ENCODE measurements around the gene EML5. TPM values are rescaled to one million over a fixed set of nuclear protein-coding genes. Genes with fewer than 3 reads are reported as not detected.
"Not testable (repeated sequence)": the region's sequence is repeated elsewhere in the genome, so short reads cannot be mapped to it uniquely, and the experiment has no call there.

EML5 gene
- total and polyA plus RNA-seq, 9 donors: 0.38 to 1.7 (median 0.85) TPM

GRCh38 chr14:88829188-88829587 lies 36.4 kb upstream of the EML5 start:
- peaks cover 2% of the 10 kb centered on the region for H3K36me3 ChIP-seq (ENCODE audit: control insufficient read depth, insufficient read depth, low read length)
- no CpG with 5 or more reads among the region's 3 CpGs for WGBS (ENCODE audit: insufficient coverage)

GRCh38 chr14:88825503-88825902 lies 32.8 kb upstream of the EML5 start:
- Histone ChIP-seq H3K4me3 (ENCODE audit: low read length) (no peak overlapping the region), H3K4me1 (ENCODE audit: control insufficient read depth, insufficient read depth, low read length) (peaks cover 9% of the 10 kb centered on the region), H3K36me3 (ENCODE audit: control insufficient read depth, insufficient read depth, low read length) (no peaks in the 10 kb centered on the region), H3K27me3 (ENCODE audit: control insufficient read depth, insufficient read depth, low read length) (peaks cover 2% of the 10 kb centered on the region), H3K9me3 (replicated peaks; ENCODE audit: control insufficient read depth, low read depth, low read length) (no peaks in the 10 kb centered on the region), H3K27ac (ENCODE audit: low read length) (no peak overlapping the region)
- DNase-seq: no peak
- 89% methylated on average over 7 of the region's 9 CpGs for WGBS (ENCODE audit: insufficient coverage)

More at GRCh38 chr14:88829188-88829587, 36.4 kb upstream of the EML5 start:
- no peaks in the 10 kb centered on the region for H3K27me3 ChIP-seq (ENCODE audit: control insufficient read depth, insufficient read depth, low read length)
- no peak overlapping the region for H3K4me3 ChIP-seq (ENCODE audit: low read length)
- peaks cover 7% of the 10 kb centered on the region for H3K4me1 ChIP-seq (ENCODE audit: control insufficient read depth, insufficient read depth, low read length)
- H3K27ac ChIP-seq (ENCODE audit: low read length): no peak overlapping the region
- H3K9me3 ChIP-seq (replicated peaks; ENCODE audit: control insufficient read depth, low read depth, low read length): no peaks in the 10 kb centered on the region
- no peak for DNase-seq

GRCh38 chr14:88825078-88825458 lies 32.3 kb upstream of the EML5 start:
- DNase-seq: peak; percentile 26
- H3K4me1 ChIP-seq (ENCODE audit: control insufficient read depth, insufficient read depth, low read length): peaks cover 9% of the 10 kb centered on the region
- H3K27ac ChIP-seq (ENCODE audit: low read length): peak overlapping the region; percentile 92
- no peaks in the 10 kb centered on the region for H3K36me3 ChIP-seq (ENCODE audit: control insufficient read depth, insufficient read depth, low read length)
- WGBS (ENCODE audit: insufficient coverage): no CpG with 5 or more reads among the region's 5 CpGs
- no peaks in the 10 kb centered on the region for H3K9me3 ChIP-seq (replicated peaks; ENCODE audit: control insufficient read depth, low read depth, low read length)
- peak overlapping the region; percentile 81 for H3K4me3 ChIP-seq (ENCODE audit: low read length)
- H3K27me3 ChIP-seq (ENCODE audit: control insufficient read depth, insufficient read depth, low read length): peaks cover 2% of the 10 kb centered on the region

- H3K27ac ChIP-seq (ENCODE audit: low read length): peak within 1 kb of the TSS; percentile 92
- DNase-seq: peak; percentile 95
- H3K27me3 ChIP-seq (ENCODE audit: control insufficient read depth, insufficient read depth, low read length): peaks cover 2% of the 10 kb centered on the region
- H3K4me1 ChIP-seq (ENCODE audit: control insufficient read depth, insufficient read depth, low read length): peaks cover 9% of the 10 kb centered on the region
- peak within 1 kb of the TSS; percentile 81 for H3K4me3 ChIP-seq (ENCODE audit: low read length)
- no peaks in the 10 kb centered on the region for H3K9me3 ChIP-seq (replicated peaks; ENCODE audit: control insufficient read depth, low read depth, low read length)
- no peaks in the 10 kb centered on the region for H3K36me3 ChIP-seq (ENCODE audit: control insufficient read depth, insufficient read depth, low read length)
- WGBS (ENCODE audit: insufficient coverage): under 1% methylated on average over 37 of the region's 50 CpGs
Measured at GRCh38 chr14:88824314-88825077, 31.7 kb upstream of the EML5 start, which contains the start of gene TTC8. TSS of gene TTC8 (plus strand) at chr14:88824651. CDS start at chr14:88824708, 57 bp downstream.

- 19% methylated on average over 9 of the region's 9 CpGs for whole genome bisulfite sequencing (ENCODE audit: insufficient coverage)
- Histone ChIP-seq H3K27me3 (ENCODE audit: control insufficient read depth, insufficient read depth, low read length) (peaks cover 2% of the 10 kb centered on the region), H3K4me1 (ENCODE audit: control insufficient read depth, insufficient read depth, low read length) (peaks cover 9% of the 10 kb centered on the region), H3K4me3 (ENCODE audit: low read length) (peak overlapping the region; percentile 81), H3K27ac (ENCODE audit: low read length) (peak overlapping the region; percentile 92), H3K9me3 (replicated peaks; ENCODE audit: control insufficient read depth, low read depth, low read length) (no peaks in the 10 kb centered on the region), H3K36me3 (ENCODE audit: control insufficient read depth, insufficient read depth, low read length) (no peaks in the 10 kb centered on the region)
- DNase-seq: no peak
Measured at GRCh38 chr14:88823968-88824313, 31.2 kb upstream of the EML5 start.

- Histone ChIP-seq H3K4me1 (ENCODE audit: control insufficient read depth, insufficient read depth, low read length) (peaks cover 9% of the 10 kb centered on the region), H3K27me3 (ENCODE audit: control insufficient read depth, insufficient read depth, low read length) (peaks cover 2% of the 10 kb centered on the region), H3K4me3 (ENCODE audit: low read length) (no peak overlapping the region), H3K36me3 (ENCODE audit: control insufficient read depth, insufficient read depth, low read length) (no peaks in the 10 kb centered on the region), H3K9me3 (replicated peaks; ENCODE audit: control insufficient read depth, low read depth, low read length) (no peaks in the 10 kb centered on the region), H3K27ac (ENCODE audit: low read length) (no peak overlapping the region)
- no peak for DNase-seq
- no CpG with 5 or more reads among the region's 2 CpGs for WGBS (ENCODE audit: insufficient coverage)
Measured at GRCh38 chr14:88821888-88822287, 29.1 kb upstream of the EML5 start.

GRCh38 chr14:88821378-88821777 lies 28.6 kb upstream of the EML5 start:
- WGBS (ENCODE audit: insufficient coverage): 85% methylated on average over 2 of the region's 2 CpGs
- Histone ChIP-seq H3K27me3 (ENCODE audit: control insufficient read depth, insufficient read depth, low read length) (peaks cover 2% of the 10 kb centered on the region), H3K9me3 (replicated peaks; ENCODE audit: control insufficient read depth, low read depth, low read length) (no peaks in the 10 kb centered on the region), H3K36me3 (ENCODE audit: control insufficient read depth, insufficient read depth, low read length) (no peaks in the 10 kb centered on the region), H3K4me3 (ENCODE audit: low read length) (no peak overlapping the region), H3K4me1 (ENCODE audit: control insufficient read depth, insufficient read depth, low read length) (peaks cover 9% of the 10 kb centered on the region), H3K27ac (ENCODE audit: low read length) (no peak overlapping the region)
- no peak for DNase-seq

- not testable (repeated sequence) for DNase-seq; H3K27me3 ChIP-seq (ENCODE audit: control insufficient read depth, insufficient read depth, low read length); H3K4me1 ChIP-seq (ENCODE audit: control insufficient read depth, insufficient read depth, low read length); H3K36me3 ChIP-seq (ENCODE audit: control insufficient read depth, insufficient read depth, low read length); H3K9me3 ChIP-seq (replicated peaks; ENCODE audit: control insufficient read depth, low read depth, low read length); H3K4me3 ChIP-seq (ENCODE audit: low read length); H3K27ac ChIP-seq (ENCODE audit: low read length)
- 92% methylated on average over 2 of the region's 3 CpGs for WGBS (ENCODE audit: insufficient coverage)
Measured at GRCh38 chr14:88819674-88820073, 26.9 kb upstream of the EML5 start.

GRCh38 chr14:88818018-88818417 lies 25.3 kb upstream of the EML5 start:
- H3K27me3 ChIP-seq (ENCODE audit: control insufficient read depth, insufficient read depth, low read length): peaks cover 2% of the 10 kb centered on the region
- no peak overlapping the region for H3K27ac ChIP-seq (ENCODE audit: low read length)
- no peak for DNase-seq
- H3K36me3 ChIP-seq (ENCODE audit: control insufficient read depth, insufficient read depth, low read length): no peaks in the 10 kb centered on the region
- no peak overlapping the region for H3K4me3 ChIP-seq (ENCODE audit: low read length)
- 67% methylated on average over 1 of the region's 1 CpG for WGBS (ENCODE audit: insufficient coverage)
- H3K9me3 ChIP-seq (replicated peaks; ENCODE audit: control insufficient read depth, low read depth, low read length): no peaks in the 10 kb centered on the region
- no peaks in the 10 kb centered on the region for H3K4me1 ChIP-seq (ENCODE audit: control insufficient read depth, insufficient read depth, low read length)

- no peak for DNase-seq
- Histone ChIP-seq H3K4me3 (ENCODE audit: low read length) (no peak overlapping the region), H3K27ac (ENCODE audit: low read length) (no peak overlapping the region), H3K4me1 (ENCODE audit: control insufficient read depth, insufficient read depth, low read length) (no peaks in the 10 kb centered on the region), H3K36me3 (ENCODE audit: control insufficient read depth, insufficient read depth, low read length) (no peaks in the 10 kb centered on the region), H3K9me3 (replicated peaks; ENCODE audit: control insufficient read depth, low read depth, low read length) (no peaks in the 10 kb centered on the region), H3K27me3 (ENCODE audit: control insufficient read depth, insufficient read depth, low read length) (no peaks in the 10 kb centered on the region)
- WGBS (ENCODE audit: insufficient coverage): 100% methylated on average over 1 of the region's 4 CpGs
Measured at GRCh38 chr14:88815980-88816379, 23.2 kb upstream of the EML5 start.

- Histone ChIP-seq H3K27me3 (ENCODE audit: control insufficient read depth, insufficient read depth, low read length) (no peaks in the 10 kb centered on the region), H3K4me3 (ENCODE audit: low read length) (no peak overlapping the region), H3K27ac (ENCODE audit: low read length) (no peak overlapping the region), H3K9me3 (replicated peaks; ENCODE audit: control insufficient read depth, low read depth, low read length) (no peaks in the 10 kb centered on the region), H3K36me3 (ENCODE audit: control insufficient read depth, insufficient read depth, low read length) (no peaks in the 10 kb centered on the region), H3K4me1 (ENCODE audit: control insufficient read depth, insufficient read depth, low read length) (no peaks in the 10 kb centered on the region)
- DNase-seq: no peak
Measured at GRCh38 chr14:88808359-88808758, 15.6 kb upstream of the EML5 start.
